GM19099 (cell line): ENCODE data around the gene TNS3.

ENCODE experiments used
- POLR2A ChIP-seq: IDR thresholded peaks from 3 replicates; pipeline ENCODE4 v1.6.1; 2011; ENCODE audit warnings: low read depth; ENCODE audit not compliant: insufficient read length; ENCODE audit errors: extremely low read depth

The TNS3 gene

GRCh38 chr7:47505312-47506007, 76.5 kb downstream of the TNS3 start:
- TF ChIP-seq POLR2A, result no peak

- TF ChIP-seq POLR2A, result no peak
Measured at GRCh38 chr7:47504551-47505311, 77.2 kb downstream of the TNS3 start.

GRCh38 chr7:47503281-47503680, 78.6 kb downstream of the TNS3 start:
- no peak for TF ChIP-seq POLR2A

- TF ChIP-seq POLR2A, result no peak
Measured at GRCh38 chr7:47502240-47502877, 79.6 kb downstream of the TNS3 start.

GRCh38 chr7:47501406-47501805, 80.5 kb downstream of the TNS3 start:
- no peak for TF ChIP-seq POLR2A

- no peak for TF ChIP-seq POLR2A
Measured at GRCh38 chr7:47500103-47500563, 81.8 kb downstream of the TNS3 start.

- no peak for TF ChIP-seq POLR2A
Measured at GRCh38 chr7:47498229-47499056, 83.5 kb downstream of the TNS3 start.

- TF ChIP-seq POLR2A, result no peak
Measured at GRCh38 chr7:47497367-47498096, 84.4 kb downstream of the TNS3 start.

GRCh38 chr7:47496666-47497065, 85.2 kb downstream of the TNS3 start:
- no peak for TF ChIP-seq POLR2A

- no peak for TF ChIP-seq POLR2A
Measured at GRCh38 chr7:47496056-47496665, 85.8 kb downstream of the TNS3 start.

- no peak for TF ChIP-seq POLR2A
Measured at GRCh38 chr7:47493976-47494911, 87.7 kb downstream of the TNS3 start.

GRCh38 chr7:47492716-47493325, 89.1 kb downstream of the TNS3 start:
- TF ChIP-seq POLR2A, result no peak
